ENCODE results near the gene PLCG2. TPM values are rescaled to one million over a fixed set of nuclear protein-coding genes. Genes with fewer than 3 reads are reported as not detected.
"Not testable (repeated sequence)": the region's sequence is repeated elsewhere in the genome, so short reads cannot be mapped to it uniquely, and the experiment has no call there.

Gene PLCG2
- polyA plus RNA-seq, 1 experiment, result 0.22 TPM

DNA sequence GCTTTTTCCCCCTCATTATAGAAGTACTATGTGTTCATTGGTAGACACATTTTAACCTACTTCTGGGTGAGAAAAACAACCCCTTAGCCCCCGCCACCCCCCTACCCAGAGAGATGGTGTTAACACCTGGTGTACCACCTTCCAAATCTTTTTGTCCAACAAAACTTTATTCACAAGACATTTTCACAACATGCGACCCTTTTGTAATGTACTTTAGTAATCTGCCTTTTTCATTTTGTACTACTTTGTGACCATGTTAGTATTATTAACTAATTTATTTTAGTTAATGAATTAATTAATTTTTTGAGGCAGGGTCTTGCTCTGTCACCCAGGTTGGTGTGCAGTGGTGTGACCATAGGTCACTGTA lies 20.0 kb downstream of the PLCG2 start:
- ChIA-PET CTCF (no interaction called here), POLR2A (no interaction called here)
- no peaks in the 10 kb centered on the region for H3K27me3 ChIP-seq (ENCODE audit: control insufficient read depth, insufficient read depth, low read length)
- TF ChIP-seq, protein P1, sequence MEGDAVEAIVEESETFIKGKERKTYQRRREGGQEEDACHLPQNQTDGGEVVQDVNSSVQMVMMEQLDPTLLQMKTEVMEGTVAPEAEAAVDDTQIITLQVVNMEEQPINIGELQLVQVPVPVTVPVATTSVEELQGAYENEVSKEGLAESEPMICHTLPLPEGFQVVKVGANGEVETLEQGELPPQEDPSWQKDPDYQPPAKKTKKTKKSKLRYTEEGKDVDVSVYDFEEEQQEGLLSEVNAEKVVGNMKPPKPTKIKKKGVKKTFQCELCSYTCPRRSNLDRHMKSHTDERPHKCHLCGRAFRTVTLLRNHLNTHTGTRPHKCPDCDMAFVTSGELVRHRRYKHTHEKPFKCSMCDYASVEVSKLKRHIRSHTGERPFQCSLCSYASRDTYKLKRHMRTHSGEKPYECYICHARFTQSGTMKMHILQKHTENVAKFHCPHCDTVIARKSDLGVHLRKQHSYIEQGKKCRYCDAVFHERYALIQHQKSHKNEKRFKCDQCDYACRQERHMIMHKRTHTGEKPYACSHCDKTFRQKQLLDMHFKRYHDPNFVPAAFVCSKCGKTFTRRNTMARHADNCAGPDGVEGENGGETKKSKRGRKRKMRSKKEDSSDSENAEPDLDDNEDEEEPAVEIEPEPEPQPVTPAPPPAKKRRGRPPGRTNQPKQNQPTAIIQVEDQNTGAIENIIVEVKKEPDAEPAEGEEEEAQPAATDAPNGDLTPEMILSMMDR (IDR thresholded peaks at IDR 0.05; ENCODE audit: insufficient read depth, low read depth, low read length), result no peak
- H3K4me3 ChIP-seq (ENCODE audit: low read depth, low read length), result no peak overlapping the region
- DNase-seq (ENCODE audit: low read depth), result no peak
- H3K36me3 ChIP-seq (ENCODE audit: control insufficient read depth, insufficient read depth, low read length), result no peaks in the 10 kb centered on the region

DNA sequence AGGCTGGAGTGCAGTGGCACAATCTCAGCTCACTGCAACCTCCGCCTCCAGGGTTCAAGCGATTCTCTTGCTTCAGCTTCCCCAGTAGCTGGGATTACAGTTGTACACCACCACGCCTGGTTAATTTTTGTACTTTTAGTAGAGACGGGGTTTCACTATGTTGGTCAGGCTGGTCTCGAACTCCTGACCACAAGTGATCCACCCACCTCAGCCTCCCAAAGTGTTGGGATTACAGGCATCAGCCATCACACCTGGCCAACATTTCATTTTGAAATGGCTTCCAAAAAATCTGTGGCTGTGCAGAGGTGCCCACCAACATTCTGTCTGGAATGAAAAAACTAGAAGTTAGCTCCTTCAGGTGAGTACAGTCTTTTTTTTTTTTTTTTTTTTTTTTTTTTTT lies 22.6 kb downstream of the PLCG2 start:
- CTCF ChIA-PET; DNase-seq (ENCODE audit: low read depth); H3K27me3 ChIP-seq (ENCODE audit: control insufficient read depth, insufficient read depth, low read length); POLR2A ChIA-PET; H3K36me3 ChIP-seq (ENCODE audit: control insufficient read depth, insufficient read depth, low read length); H3K4me3 ChIP-seq (ENCODE audit: low read depth, low read length): not testable (repeated sequence)

DNA sequence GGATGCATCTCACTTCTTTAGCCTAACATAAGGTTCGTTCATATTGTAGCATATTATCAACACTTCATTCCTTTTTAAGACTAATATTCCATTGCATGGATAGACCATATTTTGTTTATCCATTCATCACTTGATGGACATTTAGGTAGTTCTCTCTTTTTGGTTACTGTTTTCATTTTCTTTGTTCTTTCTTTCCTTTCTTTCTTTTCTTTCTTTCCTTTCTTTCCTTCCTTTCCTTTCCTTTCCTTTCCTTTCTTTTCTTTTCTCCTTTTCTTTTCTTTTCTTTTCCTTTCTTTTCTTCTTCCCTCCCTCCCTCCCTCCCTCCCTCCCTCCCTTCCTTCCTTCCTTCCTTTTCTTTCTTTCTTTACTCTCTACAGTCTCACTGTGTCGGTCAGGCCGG lies 24.2 kb downstream of the PLCG2 start:
- H3K27me3 ChIP-seq (ENCODE audit: control insufficient read depth, insufficient read depth, low read length), result no peaks in the 10 kb centered on the region
- H3K4me3 ChIP-seq (ENCODE audit: low read depth, low read length), result no peak overlapping the region
- POLR2A ChIA-PET, result no interaction called here
- TF ChIP-seq, protein P1 (IDR thresholded peaks at IDR 0.05; ENCODE audit: insufficient read depth, low read depth, low read length), result no peak
- CTCF ChIA-PET, result no interaction called here
- H3K36me3 ChIP-seq (ENCODE audit: control insufficient read depth, insufficient read depth, low read length), result no peaks in the 10 kb centered on the region
- no peak for DNase-seq (ENCODE audit: low read depth)

DNA sequence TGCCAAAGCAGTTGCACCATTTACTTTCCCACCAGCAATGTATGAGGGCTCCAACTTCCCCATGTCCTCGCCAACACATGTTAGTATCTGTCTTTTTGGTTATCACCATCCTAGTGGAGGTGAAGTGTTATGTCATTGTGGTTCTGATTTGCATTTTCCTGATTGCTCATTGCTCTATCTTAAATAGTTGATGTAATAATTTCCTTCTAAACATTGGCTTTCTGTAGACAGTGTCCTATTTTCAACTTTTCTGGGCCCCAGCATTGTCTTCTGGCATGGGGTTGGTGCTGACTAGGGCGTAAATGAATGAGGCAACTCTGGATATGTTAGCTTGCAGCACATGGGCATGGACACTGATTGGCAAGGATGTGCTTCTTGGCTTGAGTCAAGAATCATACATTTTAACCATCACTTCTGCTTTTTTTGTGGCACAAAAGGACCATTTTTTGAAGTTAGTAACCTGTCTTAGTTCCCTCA lies 25.1 kb downstream of the PLCG2 start:
- CTCF ChIA-PET, result interaction anchor here (1.1 kb wide), 1 partner anchor 13 kb away, joined by 7 read pairs; no protein-coding TSS in a partner anchor

DNA sequence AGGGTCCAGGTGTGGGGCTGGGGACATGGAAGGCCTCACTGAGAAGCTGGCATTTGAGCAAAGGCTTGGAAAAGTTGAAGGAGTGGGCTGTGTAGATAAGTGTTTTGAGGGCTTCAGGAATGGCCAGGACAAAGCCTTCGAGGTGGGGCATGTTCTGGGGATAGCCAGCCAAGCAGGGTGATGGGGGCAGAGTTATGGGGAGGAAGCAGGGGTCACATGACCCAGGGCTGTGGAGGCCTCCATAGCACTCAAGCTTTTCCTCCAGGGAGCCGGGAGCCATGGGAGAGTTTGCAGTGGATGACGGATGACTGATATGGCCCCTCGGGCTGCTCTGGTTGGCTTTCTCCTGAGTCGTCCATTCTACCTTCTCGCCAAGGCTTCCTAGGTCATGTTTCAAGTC lies 27.6 kb downstream of the PLCG2 start:
- ChIA-PET CTCF (no interaction called here), POLR2A (no interaction called here)
- Histone ChIP-seq H3K4me3 (ENCODE audit: low read depth, low read length) (no peak overlapping the region), H3K36me3 (ENCODE audit: control insufficient read depth, insufficient read depth, low read length) (no peaks in the 10 kb centered on the region), H3K27me3 (ENCODE audit: control insufficient read depth, insufficient read depth, low read length) (no peaks in the 10 kb centered on the region)
- TF ChIP-seq, protein P1 (IDR thresholded peaks at IDR 0.05; ENCODE audit: insufficient read depth, low read depth, low read length), result no peak
- no peak for DNase-seq (ENCODE audit: low read depth)

More for the DNA sequence above, 25.1 kb downstream of the PLCG2 start:
- Histone ChIP-seq H3K4me3 (ENCODE audit: low read depth, low read length) (no peak overlapping the region), H3K27me3 (ENCODE audit: control insufficient read depth, insufficient read depth, low read length) (no peaks in the 10 kb centered on the region), H3K36me3 (ENCODE audit: control insufficient read depth, insufficient read depth, low read length) (no peaks in the 10 kb centered on the region)
- TF ChIP-seq, protein P1 (IDR thresholded peaks at IDR 0.05; ENCODE audit: insufficient read depth, low read depth, low read length), result no peak
- POLR2A ChIA-PET, result no interaction called here
- no peak for DNase-seq (ENCODE audit: low read depth)

DNA sequence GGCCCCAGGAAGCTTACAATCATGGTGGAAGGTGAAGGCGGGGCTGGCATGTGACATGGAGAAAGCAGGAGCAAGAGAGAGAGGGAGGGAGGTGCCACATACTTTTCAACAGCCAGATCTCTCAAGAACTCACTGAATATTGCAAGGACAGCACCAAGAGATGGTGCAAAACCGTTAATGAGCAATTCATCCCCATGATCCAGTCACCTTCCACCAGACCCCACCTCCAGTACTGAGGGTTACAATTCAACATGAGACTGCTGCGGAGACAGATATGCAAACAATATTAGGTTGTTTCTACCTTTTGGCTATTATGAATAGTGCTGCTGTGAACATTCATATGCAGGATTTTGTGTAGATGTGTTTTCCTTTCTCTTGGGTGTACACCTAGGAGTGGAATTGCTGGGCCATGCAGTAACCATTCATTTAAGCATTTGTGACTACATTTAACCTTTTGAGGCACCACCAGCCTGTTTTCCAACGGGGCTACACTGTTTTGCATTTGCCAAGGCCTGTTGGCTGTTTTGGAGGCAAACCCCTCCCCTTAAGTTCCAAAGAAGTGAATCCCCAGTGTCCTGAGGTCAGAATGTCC lies 28.8 kb downstream of the PLCG2 start:
- Histone ChIP-seq H3K27me3 (ENCODE audit: control insufficient read depth, insufficient read depth, low read length) (no peaks in the 10 kb centered on the region), H3K36me3 (ENCODE audit: control insufficient read depth, insufficient read depth, low read length) (no peaks in the 10 kb centered on the region), H3K4me3 (ENCODE audit: low read depth, low read length) (no peak overlapping the region)
- ChIA-PET POLR2A (no interaction called here), CTCF (no interaction called here)
- DNase-seq (ENCODE audit: low read depth), result no peak
- TF ChIP-seq, protein P1 (IDR thresholded peaks at IDR 0.05; ENCODE audit: insufficient read depth, low read depth, low read length), result no peak
